WTC11 (cell line): ENCODE measurements around the gene DTL.

Source experiments
- ATF3 ChIP-seq: sonication (generic); formaldehyde crosslinking; conservative IDR thresholded peaks from 2 replicates; pipeline ENCODE4 v1.8.1; 2022; ENCODE audit warnings: mild to moderate bottlenecking, missing genetic modification reagents
- E2F5 ChIP-seq: sonication (generic); formaldehyde crosslinking; IDR thresholded peaks from 2 replicates; pipeline ENCODE4 v1.8.1; 2022; ENCODE audit warnings: mild to moderate bottlenecking, moderate library complexity, missing genetic modification reagents
- TF ChIP-seq, protein P1 (sequence below): sonication (generic); formaldehyde crosslinking; IDR thresholded peaks from 2 replicates; pipeline ENCODE4 v1.8.1; 2023; ENCODE audit warnings: mild to moderate bottlenecking, missing genetic modification reagents
- TF ChIP-seq, protein P2 (sequence below): fragments of 200-600 bp; IDR thresholded peaks from 2 replicates; pipeline ENCODE4 v1.8.0; 2022; ENCODE audit warnings: antibody characterized with exemption
- TF ChIP-seq, protein P3 (sequence below): sonication (generic); formaldehyde crosslinking; IDR thresholded peaks from 2 replicates; pipeline ENCODE4 v1.8.0; 2022; ENCODE audit warnings: mild to moderate bottlenecking, missing genetic modification reagents

DNA sequence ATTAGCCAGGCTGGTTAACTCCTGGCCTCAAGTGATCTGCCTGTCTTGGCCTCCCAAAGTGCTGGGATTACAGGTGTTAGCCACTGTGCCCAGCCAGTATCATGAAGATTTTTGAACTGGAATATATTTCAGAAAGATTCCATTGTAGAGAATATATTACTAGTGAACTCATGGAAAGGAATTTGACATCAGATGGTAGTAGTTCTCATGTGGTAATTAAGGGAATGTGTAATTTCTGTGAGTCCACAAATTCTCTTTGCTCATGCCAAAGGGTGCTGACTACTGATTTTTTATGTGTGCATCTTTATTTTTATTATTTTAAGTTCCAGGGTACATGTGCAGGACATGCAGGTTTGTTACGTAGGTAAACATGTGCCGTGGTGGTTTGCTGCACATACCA is 10.4 kb downstream of the DTL start:
- TF ChIP-seq, protein P1, sequence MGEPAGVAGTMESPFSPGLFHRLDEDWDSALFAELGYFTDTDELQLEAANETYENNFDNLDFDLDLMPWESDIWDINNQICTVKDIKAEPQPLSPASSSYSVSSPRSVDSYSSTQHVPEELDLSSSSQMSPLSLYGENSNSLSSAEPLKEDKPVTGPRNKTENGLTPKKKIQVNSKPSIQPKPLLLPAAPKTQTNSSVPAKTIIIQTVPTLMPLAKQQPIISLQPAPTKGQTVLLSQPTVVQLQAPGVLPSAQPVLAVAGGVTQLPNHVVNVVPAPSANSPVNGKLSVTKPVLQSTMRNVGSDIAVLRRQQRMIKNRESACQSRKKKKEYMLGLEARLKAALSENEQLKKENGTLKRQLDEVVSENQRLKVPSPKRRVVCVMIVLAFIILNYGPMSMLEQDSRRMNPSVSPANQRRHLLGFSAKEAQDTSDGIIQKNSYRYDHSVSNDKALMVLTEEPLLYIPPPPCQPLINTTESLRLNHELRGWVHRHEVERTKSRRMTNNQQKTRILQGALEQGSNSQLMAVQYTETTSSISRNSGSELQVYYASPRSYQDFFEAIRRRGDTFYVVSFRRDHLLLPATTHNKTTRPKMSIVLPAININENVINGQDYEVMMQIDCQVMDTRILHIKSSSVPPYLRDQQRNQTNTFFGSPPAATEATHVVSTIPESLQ (CRISPR knock-in tag), result no peak
- TF ChIP-seq, protein P2, sequence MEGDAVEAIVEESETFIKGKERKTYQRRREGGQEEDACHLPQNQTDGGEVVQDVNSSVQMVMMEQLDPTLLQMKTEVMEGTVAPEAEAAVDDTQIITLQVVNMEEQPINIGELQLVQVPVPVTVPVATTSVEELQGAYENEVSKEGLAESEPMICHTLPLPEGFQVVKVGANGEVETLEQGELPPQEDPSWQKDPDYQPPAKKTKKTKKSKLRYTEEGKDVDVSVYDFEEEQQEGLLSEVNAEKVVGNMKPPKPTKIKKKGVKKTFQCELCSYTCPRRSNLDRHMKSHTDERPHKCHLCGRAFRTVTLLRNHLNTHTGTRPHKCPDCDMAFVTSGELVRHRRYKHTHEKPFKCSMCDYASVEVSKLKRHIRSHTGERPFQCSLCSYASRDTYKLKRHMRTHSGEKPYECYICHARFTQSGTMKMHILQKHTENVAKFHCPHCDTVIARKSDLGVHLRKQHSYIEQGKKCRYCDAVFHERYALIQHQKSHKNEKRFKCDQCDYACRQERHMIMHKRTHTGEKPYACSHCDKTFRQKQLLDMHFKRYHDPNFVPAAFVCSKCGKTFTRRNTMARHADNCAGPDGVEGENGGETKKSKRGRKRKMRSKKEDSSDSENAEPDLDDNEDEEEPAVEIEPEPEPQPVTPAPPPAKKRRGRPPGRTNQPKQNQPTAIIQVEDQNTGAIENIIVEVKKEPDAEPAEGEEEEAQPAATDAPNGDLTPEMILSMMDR, result no peak
- TF ChIP-seq E2F5 (CRISPR knock-in tag), result no peak
- no peak for TF ChIP-seq ATF3 (CRISPR knock-in tag)
- TF ChIP-seq, protein P3, sequence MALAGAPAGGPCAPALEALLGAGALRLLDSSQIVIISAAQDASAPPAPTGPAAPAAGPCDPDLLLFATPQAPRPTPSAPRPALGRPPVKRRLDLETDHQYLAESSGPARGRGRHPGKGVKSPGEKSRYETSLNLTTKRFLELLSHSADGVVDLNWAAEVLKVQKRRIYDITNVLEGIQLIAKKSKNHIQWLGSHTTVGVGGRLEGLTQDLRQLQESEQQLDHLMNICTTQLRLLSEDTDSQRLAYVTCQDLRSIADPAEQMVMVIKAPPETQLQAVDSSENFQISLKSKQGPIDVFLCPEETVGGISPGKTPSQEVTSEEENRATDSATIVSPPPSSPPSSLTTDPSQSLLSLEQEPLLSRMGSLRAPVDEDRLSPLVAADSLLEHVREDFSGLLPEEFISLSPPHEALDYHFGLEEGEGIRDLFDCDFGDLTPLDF (CRISPR knock-in tag), result no peak
